Measurements from ENCODE around the gene MGAT5.

- TF ChIP-seq CTCF (IDR thresholded peaks at IDR 0.05) (no peak), EP300 (IDR thresholded peaks at IDR 0.05) (no peak)
Observed at GRCh38 chr2:134368009-134368817, 114.3 kb downstream of the MGAT5 start.
